Neural cell (in vitro differentiated cells): ENCODE measurements around the gene UPF3A. TPM values are rescaled to one million over a fixed set of nuclear protein-coding genes. Genes with fewer than 3 reads are reported as not detected.
"Not testable (repeated sequence)": the region's sequence is repeated elsewhere in the genome, so short reads cannot be mapped to it uniquely, and the experiment has no call there.

Experiments
- H2AFZ ChIP-seq: fragments of 200-600, 300-800 bp; sonication (generic), shearing (Covaris generic); 2 replicates; pipeline ENCODE4 v1.6.0; 2014; ENCODE audit warnings: low read depth, mild to moderate bottlenecking, antibody characterized with exemption, low read length, moderate library complexity
- H3F3A ChIP-seq: fragments of 200-600 bp; shearing (Covaris generic); 2 replicates; pipeline ENCODE4 v1.6.1; 2016; ENCODE audit warnings: mild to moderate bottlenecking, moderate library complexity, mixed read lengths, antibody characterized with exemption, low read length; ENCODE audit not compliant: insufficient read depth, poor library complexity, severe bottlenecking
- H3K27ac ChIP-seq: fragments of 200-600, 300-800 bp; sonication (generic), shearing (Covaris generic); 2 replicates; pipeline ENCODE4 v1.5.1; 2014; ENCODE audit warnings: mild to moderate bottlenecking, low read length, moderate library complexity
- H3K27me3 ChIP-seq: fragments of 300-800, 200-600 bp; sonication (generic), shearing (Covaris generic); 2 replicates; pipeline ENCODE4 v1.6.0; 2014; ENCODE audit warnings: mild to moderate bottlenecking, low read depth, low read length, moderate library complexity; ENCODE audit not compliant: insufficient read depth
- H3K36me3 ChIP-seq: fragments of 300-800, 200-600 bp; sonication (generic), shearing (Covaris generic); 2 replicates; pipeline ENCODE4 v1.5.1; 2014; ENCODE audit warnings: mild to moderate bottlenecking, antibody characterized with exemption, low read length, moderate library complexity; ENCODE audit not compliant: insufficient read depth
- H3K4me2 ChIP-seq: fragments of 300-800, 200-600 bp; sonication (generic), shearing (Covaris generic); 2 replicates; pipeline ENCODE4 v1.6.0; 2014; ENCODE audit warnings: mild to moderate bottlenecking, low read length
- H3K4me3 ChIP-seq: fragments of 300-800, 200-600 bp; sonication (generic), shearing (Covaris generic); 2 replicates; pipeline ENCODE4 v1.5.1; 2014; ENCODE audit warnings: mild to moderate bottlenecking, low read length, moderate library complexity
- H3K79me2 ChIP-seq: fragments of 200-600 bp; shearing (Covaris generic); replicated peaks from 2 replicates; pipeline ENCODE4 v1.6.0; 2014; ENCODE audit warnings: mild to moderate bottlenecking, low read length, moderate library complexity; ENCODE audit not compliant: insufficient read depth
- H3K9ac ChIP-seq: fragments of 300-800, 200-600 bp; sonication (generic), shearing (Covaris generic); 2 replicates; pipeline ENCODE4 v1.6.1; 2016; ENCODE audit warnings: mild to moderate bottlenecking, low read length, mixed read lengths
- H3K9me2 ChIP-seq: fragments of 200-600 bp; shearing (Covaris generic); 2 replicates; pipeline ENCODE4 v1.6.1; 2016; ENCODE audit warnings: mild to moderate bottlenecking, low read length, mixed read lengths; ENCODE audit not compliant: insufficient read depth
- H3K9me3 ChIP-seq: fragments of 200-600, 300-800 bp; sonication (generic), shearing (Covaris generic); 2 replicates; pipeline ENCODE4 v1.6.1; 2016; ENCODE audit warnings: mild to moderate bottlenecking, mixed run types, low read length, moderate library complexity, mixed read lengths
- H4K20me1 ChIP-seq: fragments of 200-600 bp; shearing (Covaris generic); 2 replicates; pipeline ENCODE4 v1.6.1; 2016; ENCODE audit warnings: mild to moderate bottlenecking, mixed run types; ENCODE audit not compliant: insufficient read depth
- EP300 ChIP-seq: fragments of 450-650 bp; conservative IDR thresholded peaks from 2 replicates; pipeline ENCODE4 v1.6.1; 2014; ENCODE audit warnings: antibody characterized with exemption, mild to moderate bottlenecking, moderate library complexity; ENCODE audit not compliant: poor library complexity, severe bottlenecking
- EZH2 ChIP-seq: fragments of 200-600, 300-800 bp; shearing (Covaris generic), sonication (generic); IDR thresholded peaks from 2 replicates; pipeline ENCODE4 v1.6.1; 2014; ENCODE audit warnings: antibody characterized with exemption, low read length, borderline replicate concordance, mild to moderate bottlenecking; ENCODE audit not compliant: insufficient read depth, poor library complexity, severe bottlenecking
- MXI1 ChIP-seq: fragments of 450-650 bp; conservative IDR thresholded peaks from 2 replicates; pipeline ENCODE4 v1.6.1; 2014; ENCODE audit warnings: antibody characterized with exemption, mild to moderate bottlenecking; ENCODE audit not compliant: poor library complexity, severe bottlenecking
- POLR2AphosphoS5 ChIP-seq: IDR thresholded peaks from 2 replicates; pipeline ENCODE4 v1.6.1; 2012
- RAD21 ChIP-seq: fragments of 450-650 bp; conservative IDR thresholded peaks from 2 replicates; pipeline ENCODE4 v1.6.1; 2014; ENCODE audit warnings: antibody characterized with exemption, mild to moderate bottlenecking, moderate library complexity
- SMC3 ChIP-seq: fragments of 450-650 bp; conservative IDR thresholded peaks from 2 replicates; pipeline ENCODE4 v1.6.1; 2014; ENCODE audit warnings: antibody characterized with exemption, mild to moderate bottlenecking, moderate library complexity; ENCODE audit not compliant: poor library complexity
- TAF1 ChIP-seq: IDR thresholded peaks from 2 replicates; pipeline ENCODE4 v1.6.1; 2012; ENCODE audit warnings: low read depth
- polyA plus RNA-seq: library from polyadenylated mRNA; depleted of rRNA; stranded (reverse); fragments of >200 nt; gene quantifications from 2 replicates; pipeline ENCODE4 v1.2.3, GENCODE V29; 2014
- TF ChIP-seq, protein P1 (sequence below): IDR thresholded peaks from 2 replicates; pipeline ENCODE4 v1.6.1; 2012; ENCODE audit warnings: borderline replicate concordance
- TF ChIP-seq, protein P2 (sequence below): fragments of 450-650 bp; IDR thresholded peaks from 2 replicates; pipeline ENCODE4 v1.5.1; 2014; ENCODE audit warnings: antibody characterized with exemption, mild to moderate bottlenecking, moderate library complexity; ENCODE audit not compliant: poor library complexity, severe bottlenecking

UPF3A gene
- polyA plus RNA-seq, 1 donor from 2014 or later, result 277 TPM

GRCh38 chr13:114339857-114340534 is 58.6 kb downstream of the UPF3A start:
- no peak overlapping the region for H2AFZ ChIP-seq
- H3K36me3 ChIP-seq, result no peaks in the 10 kb centered on the region
- TF ChIP-seq POLR2AphosphoS5, result no peak
- no peak for TF ChIP-seq SMC3
- TF ChIP-seq, protein P1, sequence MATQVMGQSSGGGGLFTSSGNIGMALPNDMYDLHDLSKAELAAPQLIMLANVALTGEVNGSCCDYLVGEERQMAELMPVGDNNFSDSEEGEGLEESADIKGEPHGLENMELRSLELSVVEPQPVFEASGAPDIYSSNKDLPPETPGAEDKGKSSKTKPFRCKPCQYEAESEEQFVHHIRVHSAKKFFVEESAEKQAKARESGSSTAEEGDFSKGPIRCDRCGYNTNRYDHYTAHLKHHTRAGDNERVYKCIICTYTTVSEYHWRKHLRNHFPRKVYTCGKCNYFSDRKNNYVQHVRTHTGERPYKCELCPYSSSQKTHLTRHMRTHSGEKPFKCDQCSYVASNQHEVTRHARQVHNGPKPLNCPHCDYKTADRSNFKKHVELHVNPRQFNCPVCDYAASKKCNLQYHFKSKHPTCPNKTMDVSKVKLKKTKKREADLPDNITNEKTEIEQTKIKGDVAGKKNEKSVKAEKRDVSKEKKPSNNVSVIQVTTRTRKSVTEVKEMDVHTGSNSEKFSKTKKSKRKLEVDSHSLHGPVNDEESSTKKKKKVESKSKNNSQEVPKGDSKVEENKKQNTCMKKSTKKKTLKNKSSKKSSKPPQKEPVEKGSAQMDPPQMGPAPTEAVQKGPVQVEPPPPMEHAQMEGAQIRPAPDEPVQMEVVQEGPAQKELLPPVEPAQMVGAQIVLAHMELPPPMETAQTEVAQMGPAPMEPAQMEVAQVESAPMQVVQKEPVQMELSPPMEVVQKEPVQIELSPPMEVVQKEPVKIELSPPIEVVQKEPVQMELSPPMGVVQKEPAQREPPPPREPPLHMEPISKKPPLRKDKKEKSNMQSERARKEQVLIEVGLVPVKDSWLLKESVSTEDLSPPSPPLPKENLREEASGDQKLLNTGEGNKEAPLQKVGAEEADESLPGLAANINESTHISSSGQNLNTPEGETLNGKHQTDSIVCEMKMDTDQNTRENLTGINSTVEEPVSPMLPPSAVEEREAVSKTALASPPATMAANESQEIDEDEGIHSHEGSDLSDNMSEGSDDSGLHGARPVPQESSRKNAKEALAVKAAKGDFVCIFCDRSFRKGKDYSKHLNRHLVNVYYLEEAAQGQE, result no peak
- TF ChIP-seq MXI1, result no peak
- TF ChIP-seq RAD21, result no peak
- TF ChIP-seq, protein P2, sequence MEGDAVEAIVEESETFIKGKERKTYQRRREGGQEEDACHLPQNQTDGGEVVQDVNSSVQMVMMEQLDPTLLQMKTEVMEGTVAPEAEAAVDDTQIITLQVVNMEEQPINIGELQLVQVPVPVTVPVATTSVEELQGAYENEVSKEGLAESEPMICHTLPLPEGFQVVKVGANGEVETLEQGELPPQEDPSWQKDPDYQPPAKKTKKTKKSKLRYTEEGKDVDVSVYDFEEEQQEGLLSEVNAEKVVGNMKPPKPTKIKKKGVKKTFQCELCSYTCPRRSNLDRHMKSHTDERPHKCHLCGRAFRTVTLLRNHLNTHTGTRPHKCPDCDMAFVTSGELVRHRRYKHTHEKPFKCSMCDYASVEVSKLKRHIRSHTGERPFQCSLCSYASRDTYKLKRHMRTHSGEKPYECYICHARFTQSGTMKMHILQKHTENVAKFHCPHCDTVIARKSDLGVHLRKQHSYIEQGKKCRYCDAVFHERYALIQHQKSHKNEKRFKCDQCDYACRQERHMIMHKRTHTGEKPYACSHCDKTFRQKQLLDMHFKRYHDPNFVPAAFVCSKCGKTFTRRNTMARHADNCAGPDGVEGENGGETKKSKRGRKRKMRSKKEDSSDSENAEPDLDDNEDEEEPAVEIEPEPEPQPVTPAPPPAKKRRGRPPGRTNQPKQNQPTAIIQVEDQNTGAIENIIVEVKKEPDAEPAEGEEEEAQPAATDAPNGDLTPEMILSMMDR, result peak; percentile 47
- TF ChIP-seq EZH2, result no peak
- no peaks in the 10 kb centered on the region for H3F3A ChIP-seq
- H3K4me2 ChIP-seq, result no peak overlapping the region
- H3K79me2 ChIP-seq, result no peaks in the 10 kb centered on the region
- no peak overlapping the region for H3K4me3 ChIP-seq
- no peaks in the 10 kb centered on the region for H3K27me3 ChIP-seq
- H3K9me2 ChIP-seq, result no peaks in the 10 kb centered on the region
- no peaks in the 10 kb centered on the region for H3K9me3 ChIP-seq
- no peak overlapping the region for H3K27ac ChIP-seq
- no peaks in the 10 kb centered on the region for H4K20me1 ChIP-seq
- H3K9ac ChIP-seq, result no peak overlapping the region

- no peaks in the 10 kb centered on the region for H4K20me1 ChIP-seq
- no peaks in the 10 kb centered on the region for H3K36me3 ChIP-seq
- no peaks in the 10 kb centered on the region for H3K27me3 ChIP-seq
- H3K9me2 ChIP-seq, result no peaks in the 10 kb centered on the region
- no peak overlapping the region for H3K27ac ChIP-seq
- H2AFZ ChIP-seq, result no peak overlapping the region
- no peak overlapping the region for H3K4me2 ChIP-seq
- no peaks in the 10 kb centered on the region for H3K79me2 ChIP-seq
- no peak overlapping the region for H3K9ac ChIP-seq
- no peaks in the 10 kb centered on the region for H3K9me3 ChIP-seq
- no peak overlapping the region for H3K4me3 ChIP-seq
- no peaks in the 10 kb centered on the region for H3F3A ChIP-seq
- TF ChIP-seq, protein P2, result no peak
- TF ChIP-seq EP300, result no peak
- TF ChIP-seq SMC3, result no peak
- no peak for TF ChIP-seq TAF1
- no peak for TF ChIP-seq MXI1
- TF ChIP-seq, protein P1, result no peak
- TF ChIP-seq POLR2AphosphoS5, result no peak
These were observed 59.8 kb downstream of the UPF3A start for GRCh38 chr13:114341003-114341777.

- not testable (repeated sequence) for H4K20me1 ChIP-seq, H3K9me3 ChIP-seq, H3K27ac ChIP-seq, H3K9ac ChIP-seq, H3K9me2 ChIP-seq, H3F3A ChIP-seq, H3K27me3 ChIP-seq, H3K4me3 ChIP-seq, H3K36me3 ChIP-seq, H2AFZ ChIP-seq, H3K4me2 ChIP-seq, H3K79me2 ChIP-seq
These were observed 65.9 kb downstream of the UPF3A start for GRCh38 chr13:114347256-114347655.
